PC-3 (cell line): Measurements from ENCODE around the gene IYD. TPM values are rescaled to one million over a fixed set of nuclear protein-coding genes. Genes with fewer than 3 reads are reported as not detected.

ENCODE experiments used
- ATAC-seq: fragments of 200-7000 bp; cut with Tn5 transposase; 2 replicates; pipeline ENCODE4 v1.9.1; 2020; ENCODE audit warnings: mild to moderate bottlenecking, moderate library complexity
- BruUV-seq: library from RNA; stranded (reverse); fragments of 400-500 nt; replicated peaks from 2 replicates; lab custom pipeline; 2021; lab: Mats Ljungman, UMichigan
- CTCF ChIA-PET: fragments of 300-600 bp; sonication (Branson Sonifier 250); formaldehyde crosslinking; loops from one replicate; lab custom pipeline; 2022; ENCODE audit warnings: antibody characterized with exemption; lab: Charles Lee
- POLR2A ChIA-PET: fragments of 300-600 bp; sonication (Branson Sonifier 250); formaldehyde crosslinking; loops from one replicate; lab custom pipeline; 2022; ENCODE audit warnings: antibody characterized with exemption; ENCODE audit not compliant: unreplicated experiment; lab: Charles Lee
- DNase-seq: peaks from one replicate; pipeline ENCODE4 v3.0.0-alpha.2; 2015
- H2AFZ ChIP-seq: fragments of 300-600 bp; sonication (generic); 2 replicates; pipeline ENCODE4 v1.6.0; 2016; ENCODE audit warnings: antibody characterized with exemption, low read length
- H3F3A ChIP-seq: fragments of 300-600 bp; sonication (generic); one replicate; pipeline ENCODE4 v1.6.0; 2017; ENCODE audit warnings: antibody characterized with exemption, low read length, control low read depth, mild to moderate bottlenecking; ENCODE audit not compliant: unreplicated experiment
- H3K27ac ChIP-seq: fragments of 300-600 bp; sonication (generic); 2 replicates; pipeline ENCODE4 v1.5.1; 2016; ENCODE audit warnings: mild to moderate bottlenecking, low read length
- H3K27me3 ChIP-seq: fragments of 300-600 bp; sonication (generic); 2 replicates; pipeline ENCODE4 v1.6.1; 2016; ENCODE audit warnings: low read length, mixed read lengths
- H3K36me3 ChIP-seq: fragments of 300-600 bp; sonication (generic); 2 replicates; pipeline ENCODE4 v1.6.1; 2016; ENCODE audit warnings: low read depth, mixed run types, low read length, mixed read lengths
- H3K4me1 ChIP-seq: fragments of 300-600 bp; sonication (generic); 2 replicates; pipeline ENCODE4 v1.5.1; 2016; ENCODE audit warnings: low read length; ENCODE audit not compliant: insufficient read depth
- H3K4me2 ChIP-seq: fragments of 300-600 bp; sonication (generic); 2 replicates; pipeline ENCODE4 v1.6.0; 2016; ENCODE audit warnings: low read length
- H3K4me3 ChIP-seq: fragments of 300-600 bp; sonication (generic); 2 replicates; pipeline ENCODE4 v1.5.1; 2016; ENCODE audit warnings: mild to moderate bottlenecking, low read length, mixed read lengths
- H3K79me2 ChIP-seq: fragments of 300-600 bp; sonication (generic); 2 replicates; pipeline ENCODE4 v1.6.1; 2017; ENCODE audit warnings: low read length, mixed read lengths
- H3K9ac ChIP-seq: fragments of 300-600 bp; sonication (generic); 2 replicates; pipeline ENCODE4 v1.6.0; 2016; ENCODE audit warnings: mild to moderate bottlenecking, low read length
- H3K9me2 ChIP-seq: fragments of 300-600 bp; sonication (generic); replicated peaks from 2 replicates; pipeline ENCODE4 v1.6.1; 2016; ENCODE audit warnings: mixed run types, low read length, mixed read lengths
- H3K9me3 ChIP-seq: fragments of 300-600 bp; sonication (generic); 2 replicates; pipeline ENCODE4 v1.6.1; 2016; ENCODE audit warnings: low read length, mixed read lengths
- H4K20me1 ChIP-seq: fragments of 300-600 bp; sonication (generic); 2 replicates; pipeline ENCODE4 v1.6.1; 2016; ENCODE audit warnings: low read length, mixed read lengths
- EZH2 ChIP-seq: fragments of 300-600 bp; sonication (generic); IDR thresholded peaks from one replicate; pipeline ENCODE4 v1.6.1; 2017; ENCODE audit warnings: antibody characterized with exemption, mild to moderate bottlenecking, low read length; ENCODE audit not compliant: unreplicated experiment
- EZH2phosphoT487 ChIP-seq: fragments of 300-600 bp; sonication (generic); IDR thresholded peaks from 2 replicates; pipeline ENCODE4 v1.6.1; 2018; ENCODE audit warnings: mild to moderate bottlenecking, antibody characterized with exemption, low read length, borderline replicate concordance
- intact Hi-C: fragments of 100-400 bp; cut with micrococcal nuclease; formaldehyde crosslinking; loops from 2 replicates; pipeline ENCODE4 v1.9.0; 2023
- total RNA-seq: library from RNA; depleted of rRNA; stranded (reverse); fragments of >200 nt; gene quantifications from 2 replicates; pipeline ENCODE4 v1.2.3, GENCODE V29; 2014
- TF ChIP-seq, protein P1 (sequence below): fragments of 300-600 bp; sonication (generic); conservative IDR thresholded peaks from 2 replicates; pipeline ENCODE4 v1.5.1; 2017; ENCODE audit warnings: antibody characterized with exemption, low read depth, mild to moderate bottlenecking, low read length

Gene IYD
- total RNA-seq, 1 experiment from 2014 or later = 0.04 TPM

- no peaks in the 10 kb centered on the region for H3F3A ChIP-seq
- H3K9me2 ChIP-seq = no peaks in the 10 kb centered on the region
- H2AFZ ChIP-seq = no peak overlapping the region
- ChIA-PET CTCF (no interaction called here), POLR2A (no interaction called here)
- ATAC-seq (no peak), DNase-seq (no peak)
- no peaks in the 10 kb centered on the region for H3K36me3 ChIP-seq
- no peaks in the 10 kb centered on the region for H3K4me1 ChIP-seq
- H3K27me3 ChIP-seq = no peaks in the 10 kb centered on the region
- H3K4me3 ChIP-seq = no peak overlapping the region
- intact Hi-C loops = no loop called here
- no peaks in the 10 kb centered on the region for H3K9me3 ChIP-seq
- BruUV-seq = no TSS peak
- H3K79me2 ChIP-seq = no peaks in the 10 kb centered on the region
- H3K27ac ChIP-seq = no peak overlapping the region
- no peak overlapping the region for H3K9ac ChIP-seq
- no peak overlapping the region for H3K4me2 ChIP-seq
- no peaks in the 10 kb centered on the region for H4K20me1 ChIP-seq
- TF ChIP-seq EZH2 (no peak), EZH2phosphoT487 (no peak)
- TF ChIP-seq, protein P1, sequence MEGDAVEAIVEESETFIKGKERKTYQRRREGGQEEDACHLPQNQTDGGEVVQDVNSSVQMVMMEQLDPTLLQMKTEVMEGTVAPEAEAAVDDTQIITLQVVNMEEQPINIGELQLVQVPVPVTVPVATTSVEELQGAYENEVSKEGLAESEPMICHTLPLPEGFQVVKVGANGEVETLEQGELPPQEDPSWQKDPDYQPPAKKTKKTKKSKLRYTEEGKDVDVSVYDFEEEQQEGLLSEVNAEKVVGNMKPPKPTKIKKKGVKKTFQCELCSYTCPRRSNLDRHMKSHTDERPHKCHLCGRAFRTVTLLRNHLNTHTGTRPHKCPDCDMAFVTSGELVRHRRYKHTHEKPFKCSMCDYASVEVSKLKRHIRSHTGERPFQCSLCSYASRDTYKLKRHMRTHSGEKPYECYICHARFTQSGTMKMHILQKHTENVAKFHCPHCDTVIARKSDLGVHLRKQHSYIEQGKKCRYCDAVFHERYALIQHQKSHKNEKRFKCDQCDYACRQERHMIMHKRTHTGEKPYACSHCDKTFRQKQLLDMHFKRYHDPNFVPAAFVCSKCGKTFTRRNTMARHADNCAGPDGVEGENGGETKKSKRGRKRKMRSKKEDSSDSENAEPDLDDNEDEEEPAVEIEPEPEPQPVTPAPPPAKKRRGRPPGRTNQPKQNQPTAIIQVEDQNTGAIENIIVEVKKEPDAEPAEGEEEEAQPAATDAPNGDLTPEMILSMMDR = no peak
These were observed 57.4 kb downstream of the IYD start for GRCh38 chr6:150426198-150426597.

DNA sequence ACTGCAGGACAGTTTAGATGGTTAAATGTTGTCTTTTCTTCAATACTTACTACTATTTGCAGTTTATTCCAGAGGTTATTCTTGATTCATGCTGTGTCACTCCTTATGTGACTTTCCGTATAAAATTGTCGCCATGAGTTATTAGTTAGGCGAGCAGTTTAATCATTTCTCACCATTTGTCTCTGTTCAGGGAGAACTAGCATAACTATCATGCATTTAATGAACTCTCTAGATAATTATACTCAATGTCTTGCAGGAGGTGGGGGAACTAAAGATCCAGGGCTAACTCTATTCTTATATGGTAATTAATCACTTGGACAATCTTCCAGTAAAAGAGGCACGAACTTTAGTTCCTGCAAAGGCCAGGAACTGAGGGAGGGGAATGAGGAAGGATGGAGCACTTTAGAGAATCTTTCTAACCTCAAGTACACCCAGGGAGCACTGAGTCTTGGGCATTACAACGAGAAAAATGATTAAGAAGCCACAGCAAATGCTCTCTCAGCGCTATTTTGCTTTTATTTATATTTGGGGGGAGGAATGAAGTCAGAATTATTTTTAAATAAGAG is 58.3 kb downstream of the IYD start:
- DNase-seq = no peak
- Histone ChIP-seq H3K36me3 (no peaks in the 10 kb centered on the region), H3K27ac (no peak overlapping the region), H3K79me2 (no peaks in the 10 kb centered on the region), H3K9me2 (no peaks in the 10 kb centered on the region), H3K4me1 (no peaks in the 10 kb centered on the region), H3F3A (no peaks in the 10 kb centered on the region), H4K20me1 (no peaks in the 10 kb centered on the region), H3K9ac (no peak overlapping the region), H3K9me3 (no peaks in the 10 kb centered on the region), H3K4me2 (no peak overlapping the region), H3K4me3 (no peak overlapping the region), H3K27me3 (no peaks in the 10 kb centered on the region), H2AFZ (no peak overlapping the region)
- ChIA-PET POLR2A (no interaction called here), CTCF (no interaction called here)
- ATAC-seq = no peak
- no peak for TF ChIP-seq EZH2
- TF ChIP-seq EZH2phosphoT487 = no peak
- TF ChIP-seq, protein P1 = no peak
- BruUV-seq = no TSS peak
- intact Hi-C loops = no loop called here

GRCh38 chr6:150427843-150428242 is 59.0 kb downstream of the IYD start:
- BruUV-seq = no TSS peak
- no peak for DNase-seq
- ChIA-PET POLR2A (no interaction called here), CTCF (no interaction called here)
- H3K9me3 ChIP-seq = no peaks in the 10 kb centered on the region
- H3K36me3 ChIP-seq = no peaks in the 10 kb centered on the region
- H4K20me1 ChIP-seq = no peaks in the 10 kb centered on the region
- no peaks in the 10 kb centered on the region for H3K79me2 ChIP-seq
- ATAC-seq = no peak
- no peaks in the 10 kb centered on the region for H3F3A ChIP-seq
- no peaks in the 10 kb centered on the region for H3K4me1 ChIP-seq
- H2AFZ ChIP-seq = no peak overlapping the region
- no peak overlapping the region for H3K4me2 ChIP-seq
- H3K9ac ChIP-seq = no peak overlapping the region
- H3K27me3 ChIP-seq = no peaks in the 10 kb centered on the region
- H3K9me2 ChIP-seq = no peaks in the 10 kb centered on the region
- H3K27ac ChIP-seq = no peak overlapping the region
- TF ChIP-seq EZH2phosphoT487 (no peak), EZH2 (no peak)
- TF ChIP-seq, protein P1 = no peak
- no peak overlapping the region for H3K4me3 ChIP-seq
- intact Hi-C loops = no loop called here
